K562 (cell line): Measurements from ENCODE around the gene GIGYF1. TPM values are rescaled to one million over a fixed set of nuclear protein-coding genes. Genes with fewer than 3 reads are reported as not detected.

ENCODE experiments used
- ATAC-seq: fragments of 200-7000 bp; cut with Tn5 transposase; 3 replicates; pipeline ENCODE4 v1.9.1; 2020; ENCODE audit warnings: moderate library complexity
- BruUV-seq: library from RNA; stranded (reverse); fragments of 400-500 nt; replicated peaks from 2 replicates; lab custom pipeline; 2021; lab: Mats Ljungman, UMichigan
- CTCF ChIA-PET: fragments of 300-600 bp; formaldehyde crosslinking; extraction: SDS; loops from one replicate; lab custom pipeline; 2021; ENCODE audit warnings: low intra/inter-chr PET ratio; lab: Yijun Ruan, JAX
- POLR2A ChIA-PET: fragments of 300-600, 350-650 bp; sonication (Branson Sonifier 250); formaldehyde crosslinking; extraction: SDS; loops from one replicate; lab custom pipeline; 2021; ENCODE audit warnings: antibody characterized with exemption, inconsistent platforms; lab: Yijun Ruan, JAX
- DNase-seq, 4 experiments: peaks; one replicate each; pipeline versions ENCODE4 v3.0.0 to v3.0.0-alpha.2; 2011 to 2018; ENCODE audit warnings: low spot score in 3 of 4, mixed read lengths in 3 of 4; ENCODE audit errors: extremely low read depth in 1 of 4
- FAIRE-seq: peaks from 2 replicates; lab custom pipeline; 2011; peaks lifted over from hg19 to GRCh38; lab: Jason Lieb, UNC
- H2AFZ ChIP-seq: 2 replicates; pipeline ENCODE4 v1.6.0; 2011; ENCODE audit warnings: low read depth, low read length, control low read depth, inconsistent platforms
- H3K27ac ChIP-seq: fragments of 200-600 bp; 3 replicates; pipeline ENCODE4 v1.8.0; 2011; ENCODE audit warnings: low read depth, mild to moderate bottlenecking, control low read depth, inconsistent platforms, low read length, moderate library complexity, mixed read lengths; ENCODE audit errors: extremely low read depth
- H3K27me3 ChIP-seq, 2 experiments: fragments of 300-600 bp in 1 of 2; 2 replicates in 1 of 2; 3 replicates in 1 of 2; pipeline versions ENCODE4 v1.6.0 to v1.8.0; 2011; ENCODE audit warnings: inconsistent platforms in 2 of 2, low read length in 2 of 2, mild to moderate bottlenecking in 1 of 2, mixed read lengths in 1 of 2, moderate library complexity in 1 of 2; ENCODE audit not compliant: control insufficient read depth in 2 of 2, insufficient read depth in 2 of 2
- H3K36me3 ChIP-seq: fragments of 300-600 bp; 3 replicates; pipeline ENCODE4 v1.8.0; 2011; ENCODE audit warnings: mild to moderate bottlenecking, low read length, inconsistent platforms; ENCODE audit not compliant: control insufficient read depth, insufficient read depth
- H3K4me1 ChIP-seq, 2 experiments: fragments of 200-600 bp in 1 of 2; replicated peaks in 1 of 2; 2 replicates in 1 of 2; 3 replicates in 1 of 2; pipeline versions ENCODE4 v1.5.1 to v1.8.0; 2011; ENCODE audit warnings: inconsistent platforms in 2 of 2, low read length in 2 of 2, mild to moderate bottlenecking in 1 of 2, mixed read lengths in 1 of 2, moderate library complexity in 1 of 2; ENCODE audit not compliant: control insufficient read depth in 2 of 2, insufficient read depth in 2 of 2
- H3K4me2 ChIP-seq: 2 replicates; pipeline ENCODE4 v1.6.1; 2011; ENCODE audit warnings: low read length, control low read depth, inconsistent platforms, mixed read lengths; ENCODE audit not compliant: insufficient read depth
- H3K4me3 ChIP-seq: fragments of 200-600 bp; sonication (generic), shearing (Covaris generic); 2 replicates; pipeline ENCODE4 v1.5.1; 2016; ENCODE audit warnings: control low read depth, inconsistent platforms
- H3K79me2 ChIP-seq: fragments of 200-600 bp; 3 replicates; pipeline ENCODE4 v1.8.0; 2011; ENCODE audit warnings: low read length, inconsistent platforms; ENCODE audit not compliant: control insufficient read depth, insufficient read depth
- H3K9ac ChIP-seq, 2 experiments: 2 replicates each; pipeline versions ENCODE4 v1.6.0 to v1.6.1; 2011; ENCODE audit warnings: low read depth in 2 of 2, low read length in 2 of 2, control low read depth in 1 of 2, inconsistent platforms in 1 of 2, mild to moderate bottlenecking in 1 of 2, mixed read lengths in 1 of 2; ENCODE audit not compliant: insufficient read depth in 1 of 2
- H3K9me1 ChIP-seq: one replicate; pipeline ENCODE4 v1.6.0; 2011; ENCODE audit warnings: inconsistent platforms, mild to moderate bottlenecking, low read length, moderate library complexity; ENCODE audit not compliant: control insufficient read depth, insufficient read depth
- H3K9me3 ChIP-seq: replicated peaks from 2 replicates; pipeline ENCODE4 v1.5.1; 2011; ENCODE audit warnings: low read depth, low read length, inconsistent platforms; ENCODE audit not compliant: control insufficient read depth, insufficient read depth
- H4K20me1 ChIP-seq: replicated peaks from 2 replicates; pipeline ENCODE4 v1.6.1; 2011; ENCODE audit warnings: low read length, inconsistent platforms, mixed read lengths; ENCODE audit not compliant: control insufficient read depth, insufficient read depth
- BCOR ChIP-seq: fragments of 450-650 bp; IDR thresholded peaks from 2 replicates; pipeline ENCODE4 v1.6.1; 2016
- KDM1A ChIP-seq, 2 experiments: fragments of 450-650 bp; IDR thresholded peaks; 2 replicates each; pipeline ENCODE4 v1.6.1; 2016; ENCODE audit warnings: mild to moderate bottlenecking in 2 of 2
- KLF16 ChIP-seq: IDR thresholded peaks from 2 replicates; pipeline ENCODE4 v1.6.1; 2016; ENCODE audit warnings: antibody characterized with exemption
- TOE1 ChIP-seq, 2 experiments: fragments of 450-650 bp in 1 of 2; sonication (generic) in 1 of 2; formaldehyde crosslinking in 1 of 2; IDR thresholded peaks; 2 replicates each; pipeline versions ENCODE4 v1.7.1 to v1.8.0; 2016 to 2022; ENCODE audit warnings: borderline replicate concordance in 2 of 2, mild to moderate bottlenecking in 2 of 2, antibody characterized with exemption in 1 of 2, inconsistent platforms in 1 of 2, low read depth in 1 of 2, missing genetic modification reagents in 1 of 2, moderate library complexity in 1 of 2
- ZFP36 ChIP-seq: fragments of 150-350 bp; IDR thresholded peaks from 2 replicates; pipeline ENCODE4 v1.6.1; 2018; ENCODE audit warnings: low read length, low read depth; ENCODE audit not compliant: partially characterized antibody
- WGBS: fragments of 100-300 bp; shearing (Covaris generic); methylation state at CpG from one replicate; pipeline ENCODE4 v1.1.6; 2016; ENCODE audit warnings: low coverage, mixed read lengths; ENCODE audit not compliant: insufficient coverage; ENCODE audit errors: missing lambda C conversion rate; 5-methylcytosine and 5-hydroxymethylcytosine counted together
- in situ Hi-C: fragments of 300-500 bp; cut with MboI; formaldehyde crosslinking; loops from 4 replicates; pipeline ENCODE4 v1.15.0; 2018; ENCODE audit warnings: inconsistent platforms, mixed read lengths
- intact Hi-C: fragments of 100-400 bp; cut with micrococcal nuclease; formaldehyde crosslinking; loops from 2 replicates; pipeline ENCODE4 v1.14.2; 2022
- polyA plus RNA-seq, 8 experiments: library from polyadenylated mRNA; depleted of rRNA in 4 of 8; stranded (reverse) in 5 of 8; unstranded in 3 of 8; fragments of >200 nt; fragmentation: Nextera tagmentation in 2 of 8; fragmentation: Illumina TruSeq in 1 of 8; extraction: Ambion mirVana in 2 of 8; extraction: Trizol in 1 of 8; gene quantifications; 2 replicates each; pipeline versions ENCODE4 v1.2.1 to v1.2.3, GENCODE V29; 2011 to 2014; ENCODE audit warnings: inconsistent platforms in 1 of 8, missing spikeins in 1 of 8
- total RNA-seq, 7 experiments: library from RNA; depleted of rRNA in 6 of 7; stranded (reverse); fragments of >200 nt in 6 of 7; fragmentation: Illumina TruSeq in 2 of 7; extraction: Trizol in 2 of 7; gene quantifications; 2 replicates each; pipeline versions ENCODE4 v1.2.1 to v1.2.3, GENCODE V29; 2011 to 2021; ENCODE audit warnings: low replicate concordance in 1 of 7

The GIGYF1 gene
- total and polyA plus RNA-seq, 9 of the 15 experiments (the other 6 are each of a cell fraction or from before 2014, with no cell fraction given), result 0.56 to 76.2 (median 16.8) TPM

DNA sequence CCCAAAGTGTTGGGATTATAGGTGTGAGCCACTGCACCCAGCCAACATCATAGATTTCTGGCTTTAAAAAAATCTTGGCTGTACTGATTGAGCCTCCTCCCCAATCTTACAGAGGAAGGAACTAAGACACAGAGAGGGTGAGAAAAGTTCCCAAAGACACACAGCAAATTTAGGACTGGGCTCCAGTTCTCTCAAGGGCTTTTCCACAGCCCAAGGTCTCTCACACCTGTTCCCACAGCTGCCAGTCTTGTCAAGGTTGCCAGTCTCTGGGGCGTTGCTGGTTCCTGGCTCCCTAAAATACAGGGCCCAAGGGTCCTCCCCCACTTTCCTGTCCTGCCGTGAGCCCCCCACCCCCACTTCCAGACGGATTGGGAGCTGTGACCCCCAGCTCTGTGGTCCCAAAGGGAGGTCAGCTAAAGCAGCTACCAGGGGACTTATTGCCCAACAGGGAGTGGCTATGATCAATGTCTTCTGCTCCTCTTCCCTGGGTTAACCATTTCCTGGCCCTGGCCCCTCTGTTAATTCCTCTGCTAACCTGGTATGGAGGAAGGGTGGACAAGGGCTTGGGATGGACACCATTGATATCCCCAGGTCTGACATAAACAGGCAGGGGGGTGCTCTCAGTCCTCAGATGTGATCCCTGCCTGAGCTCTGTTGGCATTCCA, 36.2 kb upstream of the GIGYF1 start:
- H3K36me3 ChIP-seq, result no peaks in the 10 kb centered on the region
- H3K9ac ChIP-seq, result no peak overlapping the region
- peaks cover 6 to 21% of the 10 kb centered on the region in 2 experiments; a peak in 3 of 5 replicates for H3K27me3 ChIP-seq
- in situ Hi-C loops (no loop called here), intact Hi-C loops (no loop called here)
- H3K4me1 ChIP-seq, result peaks cover 0 to 4% of the 10 kb centered on the region in 2 experiments; a peak in 2 of 5 replicates
- BruUV-seq, result no TSS peak
- H3K4me2 ChIP-seq, result no peak overlapping the region
- no peak overlapping the region for H2AFZ ChIP-seq
- WGBS, result 0% methylated on average over 3 of the region's 3 CpGs
- DNase-seq, result no peak
- ChIA-PET POLR2A (interaction anchor here (0.6 kb wide), 1 partner anchor 300 kb away, joined by 4 read pairs; the partner anchor contains the start of gene MEPCE), CTCF (no interaction called here)
- no peak for ATAC-seq
- H3K9me1 ChIP-seq, result no peaks in the 10 kb centered on the region
- H3K79me2 ChIP-seq, result no peaks in the 10 kb centered on the region
- H3K4me3 ChIP-seq, result no peak overlapping the region
- H3K9me3 ChIP-seq, result no peaks in the 10 kb centered on the region
- no peak for FAIRE-seq
- no peak for TF ChIP-seq KLF16
- 0 out of 2 replicates have a peak, but pooled peaks have one; percentile 13 for TF ChIP-seq BCOR
- no peak for TF ChIP-seq TOE1 (IDR thresholded peaks at IDR 0.05; ENCODE audit: borderline replicate concordance)
- TF ChIP-seq TOE1 (CRISPR knock-in tag; IDR thresholded peaks at IDR 0.05; ENCODE audit: borderline replicate concordance, low read depth), result no peak
- TF ChIP-seq KDM1A (IDR thresholded peaks at IDR 0.05), result 0 out of 4 replicates have a peak, but pooled peaks of 1 of the 2 experiments have one; percentile 21
- TF ChIP-seq ZFP36, result peak; percentile 39
- no peak overlapping the region for H3K27ac ChIP-seq
- no peaks in the 10 kb centered on the region for H4K20me1 ChIP-seq
